ENCODE data around the gene CREBL2.

The CREBL2 gene

GRCh38 chr12:12663644-12664294 lies 52.1 kb downstream of the CREBL2 start:
- no peak overlapping the region for H3K4me3 ChIP-seq (replicated peaks in 1 of 2; ENCODE audit: low read depth in 2 of 2, low read length in 2 of 2)
- TF ChIP-seq CTCF (IDR thresholded peaks at IDR 0.05; ENCODE audit: low read depth, low read length) = no peak
- DNase-seq (ENCODE audit: low read depth in 2 of 2) = no peak

- TF ChIP-seq CTCF (IDR thresholded peaks at IDR 0.05; ENCODE audit: low read depth, low read length) = no peak
- no peak for DNase-seq (ENCODE audit: low read depth in 2 of 2)
These were observed 53.5 kb downstream of the CREBL2 start for GRCh38 chr12:12665194-12665593.

GRCh38 chr12:12668005-12668404 lies 56.3 kb downstream of the CREBL2 start:
- H3K4me3 ChIP-seq (replicated peaks in 1 of 2; ENCODE audit: low read depth in 2 of 2, low read length in 2 of 2) = no peak overlapping the region
- TF ChIP-seq CTCF (IDR thresholded peaks at IDR 0.05; ENCODE audit: low read depth, low read length) = no peak
- no peak for DNase-seq (ENCODE audit: low read depth in 2 of 2)

More at GRCh38 chr12:12665194-12665593, 53.5 kb downstream of the CREBL2 start:
- no peak overlapping the region for H3K4me3 ChIP-seq (replicated peaks in 1 of 2; ENCODE audit: low read depth in 2 of 2, low read length in 2 of 2)

GRCh38 chr12:12669020-12669419 lies 57.3 kb downstream of the CREBL2 start:
- DNase-seq (ENCODE audit: low read depth in 2 of 2) = no peak
- no peak for TF ChIP-seq CTCF (IDR thresholded peaks at IDR 0.05; ENCODE audit: low read depth, low read length)
- H3K4me3 ChIP-seq (replicated peaks in 1 of 2; ENCODE audit: low read depth in 2 of 2, low read length in 2 of 2) = no peak overlapping the region

GRCh38 chr12:12671850-12672660 lies 60.4 kb downstream of the CREBL2 start:
- no peak for TF ChIP-seq CTCF (IDR thresholded peaks at IDR 0.05; ENCODE audit: low read depth, low read length)
- DNase-seq (ENCODE audit: low read depth in 2 of 2) = peak in 1 of 2 donors; percentile 61

GRCh38 chr12:12673296-12673695 lies 61.6 kb downstream of the CREBL2 start:
- no peak overlapping the region for H3K4me3 ChIP-seq (replicated peaks in 1 of 2; ENCODE audit: low read depth in 2 of 2, low read length in 2 of 2)
- no peak for TF ChIP-seq CTCF (IDR thresholded peaks at IDR 0.05; ENCODE audit: low read depth, low read length)
- DNase-seq (ENCODE audit: low read depth in 2 of 2) = no peak

More at GRCh38 chr12:12671850-12672660, 60.4 kb downstream of the CREBL2 start:
- no peak overlapping the region for H3K4me3 ChIP-seq (replicated peaks in 1 of 2; ENCODE audit: low read depth in 2 of 2, low read length in 2 of 2)

Data from cardiac fibroblast (primary cell).